NCI-H1417 treated with DMSO at 0.1 percent for 48 hours (cell line): ENCODE measurements around the gene SRRM3.
"Not testable (repeated sequence)": the region's sequence is repeated elsewhere in the genome, so short reads cannot be mapped to it uniquely, and the experiment has no call there.

Experiments
- DNase-seq: peaks from one replicate; lab custom pipeline; 2025; lab: John Stamatoyannopoulos, UW

SRRM3 gene

GRCh38 chr7:76191783-76192240 is 9.9 kb upstream of the SRRM3 start:
- DNase-seq: no peak

DNA sequence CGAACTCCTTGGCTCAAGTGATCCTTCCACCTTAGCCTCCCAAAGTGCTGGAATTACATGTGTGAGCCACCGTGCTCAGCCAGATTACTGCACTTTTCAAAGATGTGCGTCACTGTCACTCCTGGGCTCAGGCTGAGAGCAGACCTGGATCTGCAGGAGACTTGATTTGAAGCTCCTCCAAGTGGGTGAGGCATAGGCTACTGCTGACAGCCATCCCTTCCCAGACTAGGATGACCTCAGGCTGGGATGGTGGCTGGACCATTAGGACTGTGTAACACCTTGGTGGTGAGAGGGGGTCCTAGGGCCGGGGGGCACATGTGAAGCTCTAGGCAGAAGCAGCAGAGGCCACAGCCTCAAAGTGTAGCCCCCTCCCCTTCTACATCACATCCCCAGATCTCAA is 8.2 kb upstream of the SRRM3 start:
- no peak for DNase-seq

DNA sequence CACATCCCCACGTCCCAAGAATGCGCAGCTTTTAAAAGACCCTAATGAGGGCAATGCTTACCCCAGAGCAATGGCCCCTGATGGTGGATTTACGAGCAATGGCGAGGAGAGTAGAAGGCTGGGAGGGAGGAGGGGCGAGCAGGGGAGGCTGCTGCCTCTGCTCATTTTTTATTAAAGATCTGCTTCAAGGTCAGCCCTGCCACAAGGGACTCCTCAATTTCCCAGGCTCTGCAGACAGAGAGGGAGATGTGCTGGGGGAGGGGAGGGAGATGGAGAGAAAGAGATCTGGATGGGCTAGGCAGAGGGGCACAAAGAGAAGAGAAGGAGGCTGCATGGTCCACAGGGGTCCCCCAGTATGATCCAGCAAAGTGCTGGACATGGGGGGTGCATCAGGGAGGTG is 7.8 kb upstream of the SRRM3 start:
- DNase-seq: no peak

DNA sequence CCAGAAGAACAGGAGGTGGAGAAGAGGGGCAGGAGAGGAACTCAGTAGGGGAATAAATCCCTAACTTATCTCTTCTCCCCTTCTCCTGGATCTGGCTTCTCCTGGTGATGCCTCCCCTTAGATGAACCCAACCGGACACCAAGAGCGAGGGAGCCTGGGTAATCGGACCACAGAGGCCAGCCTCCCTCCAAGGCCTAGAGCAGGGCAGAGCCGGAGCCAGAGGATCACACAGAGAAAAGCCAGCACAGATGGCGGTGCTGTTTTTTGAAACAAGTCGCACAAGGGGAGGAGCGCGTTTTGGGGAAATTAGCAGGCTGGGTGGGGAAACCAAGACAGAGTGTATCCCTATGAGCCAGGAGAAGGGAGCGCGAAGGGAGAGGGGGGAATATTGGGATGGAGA is 4.9 kb upstream of the SRRM3 start:
- DNase-seq: no peak

DNA sequence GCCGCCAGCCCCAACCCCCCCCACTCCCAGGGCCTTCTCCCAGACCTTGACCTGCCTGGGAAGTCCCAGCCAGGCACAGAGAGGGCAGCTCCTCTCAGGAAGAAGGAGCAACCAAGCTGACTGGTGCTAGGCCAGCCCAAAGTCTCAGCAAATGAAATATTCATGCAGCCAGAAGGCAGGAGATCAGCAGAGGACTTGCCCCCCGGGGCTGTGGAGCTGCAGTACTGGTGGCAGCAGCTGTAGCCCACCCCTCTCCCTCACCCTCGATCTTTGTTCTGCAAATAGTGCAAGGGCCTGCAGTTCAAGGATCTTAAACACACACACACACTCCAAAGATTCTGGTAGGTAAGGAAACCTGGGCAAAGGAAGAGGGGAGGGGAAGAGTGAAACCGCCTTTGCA is 3.5 kb upstream of the SRRM3 start:
- no peak for DNase-seq

DNA sequence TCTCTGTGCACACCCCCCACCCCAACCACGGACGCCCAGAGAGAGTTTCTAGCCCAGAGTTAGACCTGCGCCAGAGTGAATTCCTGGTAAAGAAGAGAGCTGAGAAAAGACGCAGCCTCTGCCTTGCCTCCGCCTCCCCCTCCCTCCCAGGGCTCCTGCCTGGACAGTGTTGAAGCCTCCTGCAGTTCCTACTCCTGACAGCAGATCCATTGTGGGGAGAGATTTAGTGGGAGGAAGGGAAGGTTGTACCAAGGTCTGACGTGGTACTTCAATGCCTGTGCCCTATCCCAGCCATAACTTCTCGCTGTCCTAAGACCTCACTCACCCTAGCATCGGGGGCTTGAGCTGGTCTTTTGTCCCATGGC is 952 bp downstream of the SRRM3 start:
- no peak for DNase-seq

GRCh38 chr7:76204147-76204546 is 2.5 kb downstream of the SRRM3 start:
- DNase-seq: no peak

DNA sequence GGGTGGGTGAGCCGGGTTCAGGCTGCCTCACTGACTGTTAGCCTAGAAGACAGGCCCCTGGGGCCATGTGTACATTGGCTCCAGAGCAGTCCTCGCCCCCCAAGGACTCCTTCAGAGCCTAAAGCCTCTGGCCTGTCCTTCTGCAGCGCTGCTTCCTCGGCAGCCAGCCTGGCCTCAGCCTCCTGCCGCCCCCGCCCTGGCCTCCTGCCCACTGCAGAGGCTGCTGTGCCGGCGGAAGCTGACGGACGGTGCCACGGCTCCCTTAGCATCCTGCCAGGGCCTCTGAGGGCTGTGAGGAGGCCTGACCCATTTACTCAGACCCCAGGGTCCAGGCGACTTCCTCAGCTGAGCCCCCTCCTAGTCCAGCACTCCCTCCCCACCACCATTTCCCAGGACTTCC is 4.9 kb downstream of the SRRM3 start:
- no peak for DNase-seq

- no peak for DNase-seq
These were observed 7.6 kb downstream of the SRRM3 start for GRCh38 chr7:76209310-76209709.

GRCh38 chr7:76211216-76211615 is 9.5 kb downstream of the SRRM3 start:
- no peak for DNase-seq

GRCh38 chr7:76215349-76215748 is 13.7 kb downstream of the SRRM3 start:
- DNase-seq: not testable (repeated sequence)

GRCh38 chr7:76216381-76217082 is 14.8 kb downstream of the SRRM3 start:
- DNase-seq: peak; percentile 16

- DNase-seq: no peak
These were observed 16.4 kb downstream of the SRRM3 start for GRCh38 chr7:76217942-76218566.

GRCh38 chr7:76220185-76221057 is 18.7 kb downstream of the SRRM3 start:
- DNase-seq: no peak

DNA sequence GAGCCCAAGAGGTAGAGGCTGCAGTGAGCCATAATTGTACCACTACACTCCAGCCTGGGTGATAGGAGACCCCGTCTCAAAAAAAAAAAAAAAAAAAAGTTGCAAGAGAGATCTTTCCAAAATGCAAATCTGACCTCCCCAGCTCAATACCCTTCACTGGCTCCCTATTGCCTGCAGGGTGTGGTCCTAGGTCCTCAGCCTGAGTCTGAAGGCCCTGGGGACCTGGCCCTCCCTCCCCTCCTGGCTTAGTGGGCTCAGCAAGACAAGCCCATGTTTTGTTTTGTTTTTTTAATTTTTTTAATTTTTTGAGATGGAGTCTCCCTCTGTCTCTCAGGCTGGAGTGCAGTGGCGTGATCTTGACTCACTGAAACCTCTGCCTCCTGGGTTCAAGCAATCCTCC is 20.6 kb downstream of the SRRM3 start:
- DNase-seq: no peak

DNA sequence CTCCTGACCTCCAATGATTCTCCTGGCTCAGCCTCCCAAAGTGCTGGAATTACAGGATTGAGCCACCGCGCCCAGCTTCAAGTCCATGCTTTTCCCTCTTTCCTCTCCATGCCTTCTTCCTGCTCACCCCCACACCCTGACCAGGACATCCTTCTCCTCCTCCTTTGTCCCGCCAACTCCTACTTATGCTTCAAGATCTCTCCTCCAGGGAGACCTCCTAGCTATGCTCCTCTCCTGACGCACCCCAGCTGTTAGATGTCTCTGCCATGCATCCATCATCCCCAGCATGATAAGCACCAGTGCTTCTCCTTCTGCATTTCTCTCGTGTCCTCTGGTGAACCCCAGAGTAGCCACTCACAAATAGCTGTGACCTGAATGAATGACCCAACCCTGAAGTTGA is 21.1 kb downstream of the SRRM3 start:
- DNase-seq: no peak

DNA sequence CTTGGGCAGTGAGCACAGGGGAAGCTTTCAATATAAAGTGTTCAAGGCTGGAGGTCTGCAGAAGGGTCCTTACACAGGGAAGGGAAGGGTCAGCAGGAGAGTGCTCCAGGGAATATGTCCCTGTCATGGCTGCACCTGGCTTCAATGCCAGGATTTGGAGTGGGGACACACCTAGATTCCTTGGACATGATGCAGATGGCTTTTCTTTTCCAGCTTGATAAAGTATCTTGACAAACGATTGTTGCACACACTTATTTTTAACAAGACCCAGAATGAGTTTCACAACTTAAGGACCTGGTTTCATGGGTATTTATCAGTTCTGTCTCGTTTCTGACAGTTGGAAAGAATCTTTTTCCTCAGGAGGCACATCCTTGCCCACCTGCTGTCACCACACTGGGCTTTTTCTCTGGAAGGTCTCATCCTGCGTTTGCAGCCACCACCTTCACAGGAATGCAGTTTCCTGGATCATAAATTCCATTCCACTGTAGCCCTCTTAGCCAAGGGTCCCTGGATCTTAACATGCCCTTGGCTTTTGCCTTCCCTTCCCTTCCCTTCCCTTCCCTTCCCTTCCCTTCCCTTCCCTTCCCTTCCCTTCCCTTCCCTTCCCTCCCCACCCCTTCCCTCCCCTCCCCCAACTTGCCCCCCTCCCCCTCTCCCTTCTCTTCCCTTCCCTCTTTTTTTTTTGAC is 21.7 kb downstream of the SRRM3 start:
- no peak for DNase-seq

DNA sequence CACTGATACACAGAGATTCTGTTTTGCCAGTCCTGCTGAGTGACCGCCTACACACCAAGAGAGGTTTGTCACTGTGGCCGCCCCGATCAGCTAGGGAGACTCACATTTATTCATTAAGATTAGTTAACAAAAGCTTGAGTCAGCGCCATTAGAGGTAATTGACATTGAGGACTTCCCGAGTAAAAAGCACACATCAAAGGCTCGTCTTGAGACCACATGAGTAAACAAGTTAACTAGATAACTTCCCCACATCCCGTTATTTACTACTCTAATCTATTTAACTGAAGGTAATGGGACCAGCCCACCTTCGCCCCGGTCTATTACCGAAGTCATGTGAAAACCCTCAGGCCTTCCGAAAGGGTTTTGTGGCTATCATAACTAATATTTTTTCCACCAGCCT is 23.0 kb downstream of the SRRM3 start:
- DNase-seq: no peak

DNA sequence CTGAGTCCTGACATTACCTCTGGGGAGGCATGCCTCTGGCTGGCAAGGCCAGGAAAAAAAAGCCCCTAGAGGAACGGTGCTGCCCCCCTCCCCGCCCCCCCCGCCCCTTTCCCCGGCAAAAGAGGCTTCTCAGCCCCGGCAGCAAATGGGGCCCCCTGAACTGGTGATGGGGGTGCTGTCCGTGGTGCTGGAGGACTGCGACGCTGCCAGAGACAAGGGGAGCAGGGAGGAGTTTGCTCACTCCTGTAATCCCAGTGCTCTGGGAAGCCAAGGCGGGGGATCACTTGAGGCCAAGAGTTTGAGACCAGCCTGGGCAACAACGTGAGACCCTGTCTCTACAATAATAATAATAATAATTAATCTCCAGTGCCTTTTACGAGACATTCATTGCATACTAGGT is 23.7 kb downstream of the SRRM3 start:
- no peak for DNase-seq

GRCh38 chr7:76225951-76226350 is 24.3 kb downstream of the SRRM3 start:
- DNase-seq: no peak

DNA sequence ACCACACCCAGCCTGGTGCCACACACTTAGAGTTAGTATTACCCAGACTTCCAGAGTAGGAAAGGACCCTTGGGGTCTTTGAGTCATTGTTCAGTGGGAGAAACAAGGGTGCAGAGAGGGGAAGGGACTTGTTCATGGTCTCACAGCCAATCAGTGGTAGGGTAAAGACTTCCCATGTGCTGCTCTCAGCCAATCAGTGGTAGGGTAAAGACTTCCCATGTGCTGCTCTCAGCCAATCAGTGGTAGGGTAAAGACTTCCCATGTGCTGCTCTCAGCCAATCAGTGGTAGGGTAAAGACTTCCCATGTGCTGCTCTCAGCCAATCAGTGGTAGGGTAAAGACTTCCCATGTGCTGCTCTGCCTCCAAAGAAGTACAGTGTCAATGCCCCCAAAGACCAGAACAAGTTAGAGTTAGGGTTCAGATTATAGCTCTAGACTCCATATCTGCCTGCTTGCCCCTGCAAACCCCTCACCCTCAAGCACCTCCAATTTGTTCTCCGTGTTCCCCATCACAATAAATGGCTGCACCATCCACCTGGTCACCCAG is 25.3 kb downstream of the SRRM3 start:
- DNase-seq: not testable (repeated sequence)

DNA sequence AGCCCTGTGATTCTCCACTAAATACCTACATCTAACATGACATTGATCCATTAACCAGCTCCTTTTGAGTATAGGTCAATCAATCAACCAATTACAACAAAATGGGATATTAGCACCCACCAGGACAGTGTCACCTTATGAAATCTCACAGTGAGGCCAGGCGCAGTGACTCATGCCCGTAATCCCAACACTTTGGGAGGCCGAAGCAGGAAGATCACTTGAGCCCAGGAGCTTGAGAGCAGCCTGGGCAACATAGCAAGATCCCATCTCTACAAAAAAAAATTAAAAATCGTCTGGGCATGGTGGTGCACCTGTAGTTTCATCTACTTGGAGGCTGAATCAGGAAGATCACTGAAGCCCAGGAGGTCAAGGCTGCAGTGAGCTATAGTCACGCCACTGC is 28.5 kb downstream of the SRRM3 start:
- DNase-seq: no peak
